Vagina (tissue), 2 donors: ENCODE results near the gene SERP2. TPM values are rescaled to one million over a fixed set of nuclear protein-coding genes. Genes with fewer than 3 reads are reported as not detected.

Experiments used
- DNase-seq, 2 donors: peaks; one replicate each; pipeline ENCODE4 v3.0.0-alpha.2; 2017; ENCODE audit errors: extremely low spot score in 2 of 2
- H3K27ac ChIP-seq: fragments of 200-600 bp; sonication (generic); one replicate; pipeline ENCODE4 v1.5.1; 2019
- H3K27me3 ChIP-seq: fragments of 200-600 bp; sonication (generic); one replicate; pipeline ENCODE4 v1.5.1; 2019
- H3K36me3 ChIP-seq, 2 donors: fragments of 200-600 bp; sonication (generic); one replicate each; pipeline ENCODE4 v1.5.1; 2017 to 2019
- H3K4me1 ChIP-seq: fragments of 200-600 bp; sonication (generic); one replicate; pipeline ENCODE4 v1.5.1; 2019
- H3K4me3 ChIP-seq, 2 donors: fragments of 200-600 bp; sonication (generic); 1 replicate in 1 of 2; 2 replicates in 1 of 2; pipeline ENCODE4 v1.5.1; 2016 to 2019
- H3K9me3 ChIP-seq: fragments of 200-600 bp; sonication (generic); one replicate; pipeline ENCODE4 v1.5.1; 2019
- POLR2A ChIP-seq, 2 donors: fragments of 450-650 bp; IDR thresholded peaks; one replicate each; pipeline ENCODE4 v1.6.1; 2017; ENCODE audit warnings: antibody characterized with exemption in 2 of 2, mild to moderate bottlenecking in 2 of 2, moderate library complexity in 2 of 2
- POLR2AphosphoS5 ChIP-seq, 2 donors: sonication (generic); formaldehyde crosslinking; IDR thresholded peaks; one replicate each; pipeline ENCODE4 v1.9.0; 2017; ENCODE audit warnings: antibody characterized with exemption in 2 of 2, mild to moderate bottlenecking in 2 of 2, low read depth in 1 of 2; ENCODE audit not compliant: insufficient read depth in 1 of 2
- intact Hi-C: fragments of 100-400 bp; cut with DNase I; formaldehyde crosslinking; loops from one replicate; pipeline ENCODE4 v1.15.1; 2023
- total RNA-seq: library from RNA; depleted of rRNA; stranded (reverse); fragments of >200 nt; gene quantifications from one replicate; pipeline ENCODE4 v1.2.3, GENCODE V29; 2016
- TF ChIP-seq, protein P1 (sequence below), 3 experiments: fragments of 450-650 bp in 2 of 3; fragments of 200-600 bp in 1 of 3; sonication (generic) in 1 of 3; IDR thresholded peaks; one replicate each; pipeline ENCODE4 v1.5.1; 2017 to 2019; ENCODE audit warnings: antibody characterized with exemption in 3 of 3, mild to moderate bottlenecking in 2 of 3, moderate library complexity in 2 of 3

Gene SERP2
- total RNA-seq, 1 donor from 2014 or later = 13.8 TPM

GRCh38 chr13:44371421-44371820 is 2.2 kb upstream of the SERP2 start:
- no peak for TF ChIP-seq POLR2AphosphoS5 (IDR thresholded peaks at IDR 0.05; ENCODE audit: insufficient read depth in 1 of 2, low read depth in 1 of 2)
- no peak for TF ChIP-seq POLR2A (IDR thresholded peaks at IDR 0.05)
- TF ChIP-seq, protein P1, sequence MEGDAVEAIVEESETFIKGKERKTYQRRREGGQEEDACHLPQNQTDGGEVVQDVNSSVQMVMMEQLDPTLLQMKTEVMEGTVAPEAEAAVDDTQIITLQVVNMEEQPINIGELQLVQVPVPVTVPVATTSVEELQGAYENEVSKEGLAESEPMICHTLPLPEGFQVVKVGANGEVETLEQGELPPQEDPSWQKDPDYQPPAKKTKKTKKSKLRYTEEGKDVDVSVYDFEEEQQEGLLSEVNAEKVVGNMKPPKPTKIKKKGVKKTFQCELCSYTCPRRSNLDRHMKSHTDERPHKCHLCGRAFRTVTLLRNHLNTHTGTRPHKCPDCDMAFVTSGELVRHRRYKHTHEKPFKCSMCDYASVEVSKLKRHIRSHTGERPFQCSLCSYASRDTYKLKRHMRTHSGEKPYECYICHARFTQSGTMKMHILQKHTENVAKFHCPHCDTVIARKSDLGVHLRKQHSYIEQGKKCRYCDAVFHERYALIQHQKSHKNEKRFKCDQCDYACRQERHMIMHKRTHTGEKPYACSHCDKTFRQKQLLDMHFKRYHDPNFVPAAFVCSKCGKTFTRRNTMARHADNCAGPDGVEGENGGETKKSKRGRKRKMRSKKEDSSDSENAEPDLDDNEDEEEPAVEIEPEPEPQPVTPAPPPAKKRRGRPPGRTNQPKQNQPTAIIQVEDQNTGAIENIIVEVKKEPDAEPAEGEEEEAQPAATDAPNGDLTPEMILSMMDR (IDR thresholded peaks at IDR 0.05) = no peak
- no peaks in the 10 kb centered on the region for H3K9me3 ChIP-seq
- peaks cover 22% of the 10 kb centered on the region for H3K4me1 ChIP-seq
- intact Hi-C loops = no loop called here
- H3K27ac ChIP-seq = no peak overlapping the region
- H3K4me3 ChIP-seq = no peak overlapping the region
- no peaks in the 10 kb centered on the region for H3K36me3 ChIP-seq
- H3K27me3 ChIP-seq = no peaks in the 10 kb centered on the region
- DNase-seq = no peak

DNA sequence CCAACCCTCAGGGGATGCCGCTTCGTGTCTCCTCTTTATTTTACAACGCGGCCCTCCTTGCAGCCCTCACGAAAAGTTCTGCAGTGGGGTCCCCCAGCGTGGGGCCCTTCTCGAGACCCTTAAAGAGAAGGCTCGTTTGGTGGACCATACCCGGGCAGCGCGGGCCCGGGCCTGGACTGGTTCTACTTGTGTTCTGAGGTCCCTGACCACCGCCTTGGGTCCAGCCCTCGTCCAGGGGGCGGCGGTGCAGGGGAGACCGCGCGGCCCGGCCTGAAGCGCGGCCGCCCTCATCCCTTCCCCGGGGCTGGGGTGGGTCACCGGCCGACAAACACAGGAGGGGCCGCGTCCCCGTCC is 400 bp upstream of the SERP2 start:
- DNase-seq = no peak
- no peaks in the 10 kb centered on the region for H3K27me3 ChIP-seq
- TF ChIP-seq, protein P1 (IDR thresholded peaks at IDR 0.05) = no peak
- TF ChIP-seq POLR2AphosphoS5 (IDR thresholded peaks at IDR 0.05; ENCODE audit: insufficient read depth in 1 of 2, low read depth in 1 of 2) (no peak), POLR2A (IDR thresholded peaks at IDR 0.05) (no peak)
- intact Hi-C loops = no loop called here
- peaks cover 16% of the 10 kb centered on the region for H3K4me1 ChIP-seq
- no peaks in the 10 kb centered on the region for H3K36me3 ChIP-seq
- peak overlapping the region; percentile 74 for H3K27ac ChIP-seq
- peak overlapping the region; percentile 59 to 65 for H3K4me3 ChIP-seq
- H3K9me3 ChIP-seq = no peaks in the 10 kb centered on the region

- no peaks in the 10 kb centered on the region for H3K36me3 ChIP-seq
- intact Hi-C loops = no loop called here
- H3K4me3 ChIP-seq = peak overlapping the region; percentile 59 to 65
- no peaks in the 10 kb centered on the region for H3K27me3 ChIP-seq
- peak overlapping the region; percentile 74 for H3K27ac ChIP-seq
- no peak for DNase-seq
- TF ChIP-seq POLR2AphosphoS5 (IDR thresholded peaks at IDR 0.05; ENCODE audit: insufficient read depth in 1 of 2, low read depth in 1 of 2) = peak in 1 of 2 donors; percentile 30
- no peak for TF ChIP-seq POLR2A (IDR thresholded peaks at IDR 0.05)
- H3K9me3 ChIP-seq = no peaks in the 10 kb centered on the region
- H3K4me1 ChIP-seq = peaks cover 12% of the 10 kb centered on the region
Observed at GRCh38 chr13:44374348-44374712, 706 bp downstream of the SERP2 start.

DNA sequence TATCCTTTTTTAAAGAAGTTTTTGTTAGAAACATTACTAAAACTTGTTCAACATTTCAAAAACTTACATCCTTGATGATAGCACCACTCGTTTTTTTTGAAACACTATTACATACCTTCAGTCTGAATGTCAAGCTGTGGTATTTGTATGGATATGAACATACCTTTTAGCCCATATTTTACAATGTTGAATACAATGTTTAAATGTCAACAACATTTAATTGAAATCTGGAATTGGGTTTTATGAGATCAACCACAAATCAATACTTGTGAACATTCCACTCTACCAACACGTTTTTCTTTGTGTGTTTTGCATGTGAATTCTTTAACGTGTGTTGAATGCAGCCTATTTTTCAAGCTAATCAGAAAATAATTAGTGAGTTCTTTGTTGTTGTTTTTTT is 4.7 kb downstream of the SERP2 start:
- no peak overlapping the region for H3K4me3 ChIP-seq
- H3K27ac ChIP-seq = no peak overlapping the region
- TF ChIP-seq POLR2A (IDR thresholded peaks at IDR 0.05) = no peak
- no peak for TF ChIP-seq POLR2AphosphoS5 (IDR thresholded peaks at IDR 0.05; ENCODE audit: insufficient read depth in 1 of 2, low read depth in 1 of 2)
- TF ChIP-seq, protein P1 (IDR thresholded peaks at IDR 0.05) = no peak
- H3K9me3 ChIP-seq = no peaks in the 10 kb centered on the region
- intact Hi-C loops = no loop called here
- H3K27me3 ChIP-seq = no peaks in the 10 kb centered on the region
- peaks cover 0 to 6% of the 10 kb centered on the region in 2 donors for H3K36me3 ChIP-seq
- peaks cover 6% of the 10 kb centered on the region for H3K4me1 ChIP-seq
- no peak for DNase-seq

- DNase-seq = no peak
- Histone ChIP-seq H3K27me3 (no peaks in the 10 kb centered on the region), H3K9me3 (no peaks in the 10 kb centered on the region), H3K4me3 (no peak overlapping the region), H3K4me1 (no peaks in the 10 kb centered on the region), H3K27ac (no peak overlapping the region), H3K36me3 (peaks cover 0 to 6% of the 10 kb centered on the region in 2 donors)
- intact Hi-C loops = no loop called here
- TF ChIP-seq, protein P1 (IDR thresholded peaks at IDR 0.05) = no peak
- TF ChIP-seq POLR2AphosphoS5 (IDR thresholded peaks at IDR 0.05; ENCODE audit: insufficient read depth in 1 of 2, low read depth in 1 of 2) = no peak
- TF ChIP-seq POLR2A (IDR thresholded peaks at IDR 0.05) = no peak
Observed at GRCh38 chr13:44379885-44380284, 6.3 kb downstream of the SERP2 start.
